Fibroblast of lung (primary cell): ENCODE data around the gene POLQ.

Experiments used
- CTCF ChIP-seq, 2 donors: IDR thresholded peaks in 1 of 2; conservative IDR thresholded peaks in 1 of 2; 1 replicate in 1 of 2; 2 replicates in 1 of 2; pipeline ENCODE4 v1.5.1; 2011 to 2012; ENCODE audit warnings: low read length in 2 of 2, control low read depth in 1 of 2, inconsistent platforms in 1 of 2, low read depth in 1 of 2, mild to moderate bottlenecking in 1 of 2
- EZH2 ChIP-seq: IDR thresholded peaks from 2 replicates; pipeline ENCODE4 v1.5.1; 2012; ENCODE audit warnings: low read length, control low read depth, mild to moderate bottlenecking; ENCODE audit errors: missing control alignments

- no peak for TF ChIP-seq CTCF (conservative IDR thresholded peaks at IDR 0.05 in 1 of 2, IDR thresholded peaks at IDR 0.05 in 1 of 2; ENCODE audit: low read depth in 1 of 2, low read length in 2 of 2)
- TF ChIP-seq EZH2: no peak
These were observed 63.1 kb downstream of the POLQ start for GRCh38 chr3:121482660-121483059.
